Left ventricle myocardium superior (tissue), 1 donor: ENCODE data around the gene CCRL2. TPM values are rescaled to one million over a fixed set of nuclear protein-coding genes. Genes with fewer than 3 reads are reported as not detected.
"Not testable (repeated sequence)": the region's sequence is repeated elsewhere in the genome, so short reads cannot be mapped to it uniquely, and the experiment has no call there.

ENCODE experiments used
- ATAC-seq: fragments of 200-7000 bp; cut with Tn5 transposase; one replicate; pipeline ENCODE4 v1.9.1; 2020; ENCODE audit warnings: mild to moderate bottlenecking, moderate library complexity
- DNase-seq: peaks from one replicate; pipeline ENCODE4 v3.0.0-alpha.2; 2020
- intact Hi-C: fragments of 100-400 bp; cut with micrococcal nuclease; formaldehyde crosslinking; loops from one replicate; pipeline ENCODE4 v1.11.0; 2022
- total RNA-seq: library from RNA; stranded (reverse); fragmentation: NEBNext Ultra II Directional; extraction: Animal tissue kit (Norgen Biotek cat#: 25700); gene quantifications from one replicate; pipeline ENCODE4 v1.2.1, GENCODE V29; 2021
- donor health status: DM: no; HTN: yes; CAD: no; lungs with severe emphysema.

Gene CCRL2
- total RNA-seq, 1 donor from 2014 or later, result 1.4 TPM

- intact Hi-C loops, result no loop called here
- ATAC-seq (no peak), DNase-seq (no peak)
These were observed 12.8 kb downstream of the CCRL2 start for GRCh38 chr3:46419816-46420215.

- ATAC-seq (no peak), DNase-seq (no peak)
- intact Hi-C loops, result no loop called here
These were observed 13.9 kb downstream of the CCRL2 start for GRCh38 chr3:46420931-46421330.

DNA sequence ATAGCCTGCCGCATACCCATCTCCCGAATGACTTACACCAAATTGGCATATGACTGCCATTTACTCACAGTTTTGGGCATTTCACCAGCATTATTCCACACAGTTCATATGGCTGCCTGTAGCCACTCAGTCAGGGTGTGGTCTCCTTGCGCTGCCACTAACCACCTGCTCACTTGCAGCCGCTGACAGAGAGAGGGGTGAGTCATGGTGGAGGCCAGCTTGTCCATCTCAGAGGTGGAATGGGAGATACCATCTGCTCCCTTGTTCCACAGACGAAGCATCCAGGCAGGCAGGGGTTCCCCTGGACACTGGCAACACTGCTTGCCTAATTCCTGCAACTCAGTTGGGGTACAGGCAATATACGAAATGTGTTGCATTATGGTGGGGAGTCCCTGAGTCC is 15.6 kb downstream of the CCRL2 start:
- intact Hi-C loops, result no loop called here
- ATAC-seq, result no peak
- DNase-seq, result no peak

DNA sequence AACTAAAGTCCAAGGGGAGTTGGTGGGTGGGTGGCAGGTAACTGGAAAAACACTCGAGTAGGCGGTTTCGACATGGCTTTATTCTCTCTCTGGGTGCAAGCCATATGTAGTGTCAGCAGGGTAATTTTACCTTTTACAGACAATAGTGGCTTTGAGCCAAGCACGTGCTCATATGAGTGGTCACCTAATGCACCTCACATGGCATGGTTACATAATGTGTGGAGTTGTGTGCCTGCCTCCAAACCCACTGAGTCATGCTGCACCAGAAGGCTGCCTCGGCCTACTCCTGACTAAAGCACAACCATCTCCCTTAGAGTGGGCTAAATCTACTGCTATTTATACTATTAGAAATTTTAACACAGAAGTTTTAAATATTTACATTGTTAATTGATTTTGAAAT is 16.5 kb downstream of the CCRL2 start:
- ATAC-seq (no peak), DNase-seq (no peak)
- intact Hi-C loops, result no loop called here

GRCh38 chr3:46426476-46426875 is 19.4 kb downstream of the CCRL2 start:
- intact Hi-C loops, ATAC-seq, DNase-seq: not testable (repeated sequence)

GRCh38 chr3:46427404-46427803 is 20.3 kb downstream of the CCRL2 start:
- DNase-seq, intact Hi-C loops, ATAC-seq: not testable (repeated sequence)

DNA sequence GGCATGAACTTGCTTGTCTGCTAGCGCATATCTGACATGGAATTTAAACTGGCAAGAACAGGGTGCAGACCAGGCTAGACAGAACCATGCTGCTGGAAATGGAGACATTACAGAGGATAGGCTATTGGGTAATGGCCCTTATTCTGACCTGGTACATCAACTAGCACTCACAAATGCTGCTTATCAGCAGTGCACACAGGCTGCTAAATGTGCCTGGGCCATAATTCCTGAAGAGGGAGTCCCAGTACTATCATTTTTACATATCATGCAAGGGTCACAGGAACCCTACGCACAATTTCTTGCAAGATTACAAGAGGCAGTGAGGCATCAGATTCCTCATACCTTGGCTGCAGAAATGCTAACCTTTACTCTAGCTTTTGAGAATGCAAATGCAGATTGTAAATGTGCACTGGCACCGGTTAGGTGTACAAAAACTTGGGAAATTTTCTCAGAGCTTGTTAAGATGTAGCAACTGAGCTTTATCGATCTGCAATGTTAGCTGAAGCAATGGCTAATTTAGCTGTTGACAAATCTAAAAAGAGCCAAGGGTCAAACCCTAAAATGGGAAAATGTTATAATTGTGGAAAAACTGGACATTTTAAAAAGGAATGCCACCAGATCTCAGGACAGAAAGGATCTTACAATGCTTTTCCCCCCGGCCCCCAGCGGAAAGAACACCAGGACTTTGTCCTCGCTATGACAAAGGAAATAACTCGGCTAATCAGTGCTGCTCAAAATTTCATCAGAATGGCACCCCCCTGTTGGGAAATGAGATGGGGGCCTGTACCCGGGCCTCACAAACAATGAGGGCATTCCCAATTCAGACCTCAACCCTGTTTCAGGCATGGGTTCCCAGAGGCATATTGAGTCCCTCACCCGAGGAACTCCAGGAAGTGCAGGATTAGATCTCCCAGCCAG is 21.1 kb downstream of the CCRL2 start:
- ATAC-seq, result peak; percentile 99
- intact Hi-C loops, result no loop called here
- DNase-seq, result no peak

DNA sequence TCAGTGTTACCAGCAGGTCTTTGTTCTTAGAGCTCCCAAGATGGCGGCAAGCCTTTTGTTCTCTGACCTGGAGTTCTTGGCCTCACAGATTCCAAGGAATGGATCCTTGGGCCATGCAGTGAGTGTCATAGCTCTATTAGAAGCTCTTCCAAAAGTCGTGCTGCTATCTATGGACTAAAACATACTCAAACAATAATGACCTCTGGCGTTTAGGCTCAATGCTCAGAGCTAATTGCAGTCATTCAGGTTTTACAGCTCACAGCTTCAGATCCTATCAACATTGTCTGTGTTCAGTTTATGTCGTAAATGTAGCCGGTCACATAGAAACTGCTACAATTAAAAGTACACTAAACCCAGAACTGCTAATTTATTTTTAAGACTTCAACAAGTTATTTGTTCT is 22.2 kb downstream of the CCRL2 start:
- ATAC-seq (no peak), DNase-seq (no peak)

DNA sequence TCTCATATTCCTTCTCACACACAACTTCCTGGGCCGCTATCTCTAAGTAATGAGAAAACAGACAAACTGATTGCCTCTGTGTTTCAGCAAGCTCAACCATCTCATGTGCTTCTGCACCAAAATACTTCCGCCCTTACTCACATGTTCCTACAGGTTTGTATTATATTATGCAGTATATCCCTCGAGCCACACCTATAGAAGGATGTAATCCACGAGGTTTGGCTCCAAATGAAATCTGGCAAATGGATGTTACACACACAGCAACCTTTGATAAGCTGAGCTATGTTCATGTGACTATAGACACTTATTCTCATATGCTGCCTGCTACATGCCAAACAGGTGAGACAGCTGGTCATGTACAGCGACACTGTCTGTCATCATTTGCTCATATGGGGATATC is 22.6 kb downstream of the CCRL2 start:
- intact Hi-C loops, result no loop called here
- DNase-seq (no peak), ATAC-seq (no peak)

More for the DNA sequence above, 22.2 kb downstream of the CCRL2 start:
- intact Hi-C loops, result no loop called here

- DNase-seq, ATAC-seq, intact Hi-C loops: not testable (repeated sequence)
These were observed 23.8 kb downstream of the CCRL2 start for GRCh38 chr3:46430879-46431278.

- DNase-seq, ATAC-seq, intact Hi-C loops: not testable (repeated sequence)
These were observed 24.8 kb downstream of the CCRL2 start for GRCh38 chr3:46431905-46432304.

GRCh38 chr3:46433118-46433517 is 26.1 kb downstream of the CCRL2 start:
- intact Hi-C loops, DNase-seq, ATAC-seq: not testable (repeated sequence)

DNA sequence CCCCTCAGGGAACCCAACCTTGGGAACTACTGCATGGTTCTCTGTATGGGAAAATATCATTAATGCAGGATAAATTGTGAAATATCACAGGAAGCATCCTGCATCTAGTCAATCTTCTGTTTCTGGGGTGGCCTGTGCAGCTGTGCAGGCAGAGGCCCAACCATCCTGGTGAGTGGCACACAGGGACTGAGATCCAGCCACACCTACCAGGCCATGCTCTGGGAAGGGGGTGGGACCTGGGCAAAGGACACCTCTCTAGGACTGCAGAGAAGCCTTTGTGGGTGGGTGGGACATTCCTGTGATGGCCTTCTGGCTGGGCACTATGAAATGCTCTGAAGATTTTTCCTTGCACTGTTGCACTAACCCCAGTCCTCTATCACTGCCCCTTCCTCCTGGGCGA is 26.8 kb downstream of the CCRL2 start:
- intact Hi-C loops, result no loop called here
- DNase-seq (no peak), ATAC-seq (no peak)

DNA sequence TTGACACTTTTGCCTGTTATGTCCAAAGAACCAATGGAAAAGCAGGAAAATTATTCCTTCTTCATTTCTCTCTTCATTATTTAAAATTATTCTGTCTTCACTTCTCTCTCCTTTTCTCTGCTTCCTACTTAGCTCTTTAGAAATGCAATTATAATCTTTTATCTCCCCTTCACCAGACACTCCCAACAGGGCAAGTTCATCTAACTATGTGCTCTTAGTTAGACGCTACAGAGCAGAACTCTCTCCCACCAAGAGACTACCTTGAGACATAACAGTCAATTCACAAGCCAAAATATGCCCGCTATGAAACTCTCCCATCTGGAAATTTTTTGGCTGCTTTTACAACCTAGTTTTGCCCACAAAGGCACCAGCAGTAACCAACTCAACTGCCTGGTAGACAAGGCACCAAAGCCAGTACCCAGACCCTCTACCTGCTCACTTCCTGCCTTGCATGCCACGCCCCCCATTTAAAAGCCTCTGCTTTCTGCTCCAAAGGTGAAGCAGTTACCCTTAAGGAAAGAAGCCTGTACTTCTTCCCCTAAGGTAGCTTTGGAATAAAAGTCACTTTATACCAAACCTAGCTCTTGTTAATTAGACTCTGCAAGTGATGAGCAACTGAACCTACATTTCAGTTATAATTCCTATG is 28.1 kb downstream of the CCRL2 start:
- intact Hi-C loops, result no loop called here
- ATAC-seq (no peak), DNase-seq (no peak)

DNA sequence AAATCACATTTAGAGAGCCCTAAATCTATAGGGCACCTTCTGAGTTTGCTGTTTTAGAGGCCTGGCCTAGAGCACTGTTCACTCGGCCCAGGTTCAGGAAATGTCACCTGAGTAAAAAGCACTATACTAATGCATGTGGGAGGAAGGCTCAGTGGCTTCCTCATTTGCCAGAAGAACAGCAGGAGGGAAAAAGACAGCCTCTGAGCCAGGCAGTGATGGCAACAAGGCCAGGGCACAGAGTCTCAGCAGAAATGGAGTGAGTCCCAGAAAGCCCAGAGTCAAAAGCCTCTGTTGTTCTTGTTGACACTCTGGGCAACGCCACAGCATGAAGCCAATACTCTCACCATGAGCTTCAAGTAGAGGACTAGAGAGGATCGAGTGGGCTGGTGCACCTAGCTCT is 31.8 kb downstream of the CCRL2 start:
- intact Hi-C loops, result no loop called here
- ATAC-seq (no peak), DNase-seq (no peak)

DNA sequence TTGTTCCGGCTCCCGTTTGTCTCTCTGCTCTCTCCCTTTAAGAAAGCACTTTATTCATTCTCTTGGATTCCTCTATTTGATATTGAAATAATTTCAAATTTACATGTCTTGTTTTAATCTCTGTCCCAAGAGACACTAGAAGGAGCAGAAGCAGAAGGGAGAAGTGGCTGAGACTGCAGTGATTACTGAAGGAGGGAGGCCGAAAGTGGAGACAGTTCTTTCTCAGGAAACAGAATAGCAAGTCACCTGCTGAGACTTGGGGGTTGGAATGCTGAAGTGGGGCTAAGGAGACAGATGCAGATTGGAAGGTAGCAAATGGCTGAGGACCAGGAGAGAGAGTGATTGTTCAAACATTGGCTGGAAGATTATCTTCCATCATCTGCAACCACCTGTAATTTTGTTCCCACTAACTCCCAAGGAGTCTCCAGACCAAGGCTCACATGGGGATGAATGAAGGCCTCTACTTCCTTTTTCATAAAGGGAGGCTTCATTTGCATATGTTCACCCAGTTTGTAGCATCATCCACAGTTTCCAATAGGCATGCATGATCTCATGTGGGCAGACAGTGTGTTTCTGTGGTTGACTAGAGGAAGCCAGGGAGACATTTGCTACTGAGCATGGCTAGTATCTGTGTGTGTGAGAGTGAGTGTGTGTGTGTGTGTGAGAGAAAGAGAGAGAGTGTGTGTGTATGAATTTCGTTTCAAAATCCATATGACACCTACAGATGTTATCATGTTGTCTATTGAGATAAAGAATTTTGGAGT is 33.7 kb downstream of the CCRL2 start:
- no peak for ATAC-seq
- no peak for DNase-seq
- intact Hi-C loops, result no loop called here

DNA sequence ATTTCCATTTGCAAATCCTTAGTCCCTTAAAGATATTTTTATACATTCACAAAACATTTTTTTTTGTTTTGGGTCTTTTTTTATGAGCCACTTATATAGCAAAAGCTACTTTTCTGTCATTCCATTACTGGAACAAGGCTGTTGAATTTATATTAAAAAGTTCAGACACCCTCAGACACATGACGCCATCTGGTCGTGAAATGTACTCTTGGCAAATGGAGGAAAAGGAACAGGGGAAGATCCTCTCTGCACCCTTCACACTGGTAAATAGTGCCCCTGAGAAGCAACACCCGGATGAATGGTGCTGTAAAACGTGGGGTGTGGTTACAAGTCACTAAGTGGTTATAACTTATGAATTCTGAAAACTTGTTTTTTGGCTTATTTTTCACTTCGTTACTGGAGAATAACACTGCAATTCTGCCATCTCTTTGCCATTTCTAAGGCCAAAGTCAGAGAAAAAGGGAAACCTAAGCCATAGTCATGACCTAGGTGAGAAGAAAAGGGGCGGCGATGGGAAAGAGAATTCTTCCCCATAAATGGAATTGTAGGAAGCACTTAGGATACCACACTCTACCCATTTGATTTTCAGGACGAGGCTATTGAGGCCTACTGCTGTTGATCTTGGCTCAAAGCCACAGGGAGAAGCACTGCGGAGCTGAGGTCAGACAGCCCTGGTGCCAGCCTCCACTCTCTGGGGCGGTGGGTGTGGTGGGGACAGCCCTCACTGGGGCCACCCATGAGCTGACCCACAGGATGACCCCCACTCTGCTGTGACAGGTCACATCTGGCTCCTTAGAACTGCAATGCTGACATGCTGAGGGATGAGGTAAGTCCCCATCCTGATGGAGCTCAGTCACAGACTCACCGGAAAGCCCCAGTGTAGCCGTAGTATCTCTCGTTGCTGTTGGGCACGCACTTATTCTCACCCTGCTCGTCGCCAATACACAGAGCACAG is 35.8 kb downstream of the CCRL2 start:
- DNase-seq (no peak), ATAC-seq (peak; percentile 36)
- intact Hi-C loops, result no loop called here

GRCh38 chr3:46447228-46447985 is 40.3 kb downstream of the CCRL2 start:
- ATAC-seq (peak; percentile 68), DNase-seq (no peak)
- intact Hi-C loops, result no loop called here
